Endothelial cell of umbilical vein (primary cell): ENCODE measurements around the gene EHF. TPM values are rescaled to one million over a fixed set of nuclear protein-coding genes. Genes with fewer than 3 reads are reported as not detected.

Source experiments
- BruUV-seq: library from RNA; stranded (reverse); fragments of 400-500 nt; replicated peaks from 2 replicates; lab custom pipeline; 2021; lab: Mats Ljungman, UMichigan
- CTCF ChIA-PET: fragments of 300-600, 350-600 bp; sonication (Branson Sonifier 250); formaldehyde crosslinking; loops from one replicate; lab custom pipeline; 2021; ENCODE audit warnings: antibody characterized with exemption, inconsistent platforms; lab: Charles Lee
- POLR2A ChIA-PET: fragments of 300-600, 350-600 bp; sonication (Branson Sonifier 250); formaldehyde crosslinking; loops from one replicate; lab custom pipeline; 2021; ENCODE audit warnings: antibody characterized with exemption, inconsistent platforms; lab: Charles Lee
- DNase-seq: peaks from one replicate; pipeline ENCODE4 v3.0.0-alpha.2; 2011; ENCODE audit warnings: low read depth, low spot score
- FAIRE-seq: peaks from 2 replicates; lab custom pipeline; 2011; peaks lifted over from hg19 to GRCh38; lab: Jason Lieb, UNC
- H2AFZ ChIP-seq: 2 replicates; pipeline ENCODE4 v1.6.0; 2012; ENCODE audit warnings: low read depth, low read length, control low read depth, inconsistent platforms
- H3K27ac ChIP-seq: 2 replicates; pipeline ENCODE4 v1.5.1; 2011; ENCODE audit warnings: low read depth, mild to moderate bottlenecking, control low read depth, low read length, moderate library complexity; ENCODE audit not compliant: insufficient read depth
- H3K27me3 ChIP-seq, 2 experiments: 2 replicates each; pipeline versions ENCODE4 v1.6.0 to v1.6.1; 2011; ENCODE audit warnings: low read length in 2 of 2, mixed read lengths in 1 of 2; ENCODE audit not compliant: control insufficient read depth in 2 of 2, insufficient read depth in 2 of 2
- H3K36me3 ChIP-seq, 2 experiments: 2 replicates in 1 of 2; 3 replicates in 1 of 2; pipeline ENCODE4 v1.5.1; 2011; ENCODE audit warnings: low read length in 2 of 2, mild to moderate bottlenecking in 1 of 2, moderate library complexity in 1 of 2; ENCODE audit not compliant: control insufficient read depth in 2 of 2, insufficient read depth in 2 of 2; ENCODE audit errors: extremely low read depth in 1 of 2
- H3K4me1 ChIP-seq: 3 replicates; pipeline ENCODE4 v1.5.1; 2011; ENCODE audit warnings: mild to moderate bottlenecking, low read length; ENCODE audit not compliant: control insufficient read depth, insufficient read depth; ENCODE audit errors: extremely low read depth
- H3K4me2 ChIP-seq: 2 replicates; pipeline ENCODE4 v1.6.1; 2011; ENCODE audit warnings: low read length, control low read depth, mixed read lengths; ENCODE audit not compliant: insufficient read depth
- H3K4me3 ChIP-seq, 3 experiments: fragments of 200-600 bp in 1 of 3; sonication (generic), shearing (Covaris generic) in 1 of 3; replicated peaks in 1 of 3; 2 replicates each; pipeline ENCODE4 v1.5.1; 2011 to 2016; ENCODE audit warnings: control low read depth in 3 of 3, low read length in 3 of 3, mild to moderate bottlenecking in 2 of 3, inconsistent platforms in 1 of 3, low read depth in 1 of 3, moderate library complexity in 1 of 3; ENCODE audit not compliant: insufficient read depth in 1 of 3
- H3K79me2 ChIP-seq: 2 replicates; pipeline ENCODE4 v1.6.0; 2012; ENCODE audit warnings: low read length, inconsistent platforms; ENCODE audit not compliant: control insufficient read depth, insufficient read depth
- H3K9ac ChIP-seq: replicated peaks from 2 replicates; pipeline ENCODE3; 2011; ENCODE audit warnings: low read length, control low read depth; ENCODE audit not compliant: insufficient read depth; ENCODE audit errors: extremely low read depth
- H3K9me1 ChIP-seq: replicated peaks from 3 replicates; pipeline ENCODE4 v1.6.0; 2011; ENCODE audit warnings: mild to moderate bottlenecking, low read length; ENCODE audit not compliant: control insufficient read depth, insufficient read depth; ENCODE audit errors: extremely low read depth
- H3K9me3 ChIP-seq: replicated peaks from 2 replicates; pipeline ENCODE4 v1.5.1; 2012; ENCODE audit warnings: low read length, inconsistent platforms; ENCODE audit not compliant: control insufficient read depth, insufficient read depth
- H4K20me1 ChIP-seq: replicated peaks from 2 replicates; pipeline ENCODE3; 2011; ENCODE audit warnings: mild to moderate bottlenecking, low read length; ENCODE audit not compliant: control insufficient read depth, insufficient read depth; ENCODE audit errors: extremely low read depth
- CTCF ChIP-seq, 2 donors: IDR thresholded peaks; 1 replicate in 1 of 2; 2 replicates in 1 of 2; pipeline ENCODE4 v1.5.1; 2011; ENCODE audit warnings: low read length in 2 of 2, mild to moderate bottlenecking in 2 of 2, moderate library complexity in 2 of 2, control low read depth in 1 of 2, inconsistent platforms in 1 of 2, low read depth in 1 of 2; ENCODE audit not compliant: insufficient read depth in 1 of 2; ENCODE audit errors: extremely low read depth in 1 of 2
- EZH2 ChIP-seq: IDR thresholded peaks from 2 replicates; pipeline ENCODE4 v1.6.1; 2012; ENCODE audit warnings: borderline replicate concordance, low read depth, mild to moderate bottlenecking, moderate library complexity, low read length, inconsistent platforms; ENCODE audit not compliant: severe bottlenecking
- FOS ChIP-seq: IDR thresholded peaks from 2 replicates; pipeline ENCODE4 v1.6.1; 2011; ENCODE audit warnings: mild to moderate bottlenecking, low read length, moderate library complexity, borderline replicate concordance; ENCODE audit not compliant: insufficient read depth
- JUN ChIP-seq: IDR thresholded peaks from 2 replicates; pipeline ENCODE4 v1.6.1; 2011; ENCODE audit warnings: borderline replicate concordance, low read depth; ENCODE audit not compliant: insufficient read length, insufficient read depth
- MAX ChIP-seq: IDR thresholded peaks from 2 replicates; pipeline ENCODE4 v1.6.1; 2011; ENCODE audit not compliant: insufficient read depth, insufficient read length
- MYC ChIP-seq: IDR thresholded peaks from one replicate; pipeline ENCODE4 v1.6.1; 2011; ENCODE audit warnings: mild to moderate bottlenecking, low read depth, low read length
- POLR2A ChIP-seq: IDR thresholded peaks from 2 replicates; pipeline ENCODE4 v1.6.1; 2012; ENCODE audit warnings: low read depth, mild to moderate bottlenecking, control low read depth, low read length
- POLR2AphosphoS5 ChIP-seq: IDR thresholded peaks from 2 replicates; pipeline ENCODE4 v1.6.1; 2012; ENCODE audit warnings: low read depth, mild to moderate bottlenecking, control low read depth, low read length, moderate library complexity; ENCODE audit not compliant: insufficient read depth
- dilution Hi-C: fragments of 300-500 bp; cut with MboI; formaldehyde crosslinking; loops from one replicate; pipeline ENCODE4 v1.15.0; 2019; ENCODE audit warnings: low sequenced_read_pairs; ENCODE audit not compliant: extremely low pct_ligation_motif_present
- intact Hi-C: fragments of 100-400 bp; cut with micrococcal nuclease; formaldehyde crosslinking; loops from one replicate; pipeline ENCODE4 v1.10.0; 2022
- polyA plus RNA-seq, 4 experiments: library from polyadenylated mRNA; depleted of rRNA in 3 of 4; stranded (reverse) in 3 of 4; unstranded in 1 of 4; fragments of >200 nt; gene quantifications; 2 replicates each; pipeline versions ENCODE4 v1.2.1 to v1.2.3, GENCODE V29; 2011 to 2012; ENCODE audit warnings: missing spikeins in 1 of 4
- total RNA-seq: library from RNA; stranded (reverse); gene quantifications from 2 replicates; pipeline ENCODE4 v1.2.3, GENCODE V29; 2021

EHF gene
- total and polyA plus RNA-seq, 2 donors (not counting 3 experiments of a cell fraction or from before 2014, with no cell fraction given), result not detected

- Histone ChIP-seq H3K4me1 (no peaks in the 10 kb centered on the region), H4K20me1 (no peaks in the 10 kb centered on the region), H2AFZ (no peak overlapping the region), H3K9ac (no peak overlapping the region), H3K27ac (no peak overlapping the region), H3K9me3 (no peaks in the 10 kb centered on the region), H3K9me1 (no peaks in the 10 kb centered on the region), H3K4me2 (no peak overlapping the region), H3K79me2 (no peaks in the 10 kb centered on the region), H3K27me3 (peaks cover 0 to 2% of the 10 kb centered on the region in 2 experiments), H3K36me3 (no peaks in the 10 kb centered on the region), H3K4me3 (no peak overlapping the region)
- dilution Hi-C loops (no loop called here), intact Hi-C loops (no loop called here)
- no TSS peak for BruUV-seq
- DNase-seq (no peak), FAIRE-seq (no peak)
- ChIA-PET POLR2A (no interaction called here), CTCF (no interaction called here)
- TF ChIP-seq MYC (no peak), POLR2AphosphoS5 (no peak), EZH2 (no peak), POLR2A (no peak), CTCF (IDR thresholded peaks at IDR 0.05; ENCODE audit: extremely low read depth in 1 of 2, insufficient read depth in 1 of 2, low read depth in 1 of 2, low read length in 2 of 2) (no peak), FOS (no peak), JUN (no peak), MAX (no peak)
Measured at GRCh38 chr11:34624069-34624468, 3.2 kb downstream of the EHF start.
